Stimulated activated CD8-positive, alpha-beta memory T cell treated with anti-CD3 and anti-CD28 coated beads, Interleukin-15, amount 100 ng/mL, for 4 hours (primary cell): Measurements from ENCODE around the gene SMTN.

Experiments used
- DNase-seq, 2 donors: peaks; one replicate each; pipeline ENCODE4 v3.0.0-alpha.2; 2020; ENCODE audit warnings: low read depth in 2 of 2

SMTN gene

DNA sequence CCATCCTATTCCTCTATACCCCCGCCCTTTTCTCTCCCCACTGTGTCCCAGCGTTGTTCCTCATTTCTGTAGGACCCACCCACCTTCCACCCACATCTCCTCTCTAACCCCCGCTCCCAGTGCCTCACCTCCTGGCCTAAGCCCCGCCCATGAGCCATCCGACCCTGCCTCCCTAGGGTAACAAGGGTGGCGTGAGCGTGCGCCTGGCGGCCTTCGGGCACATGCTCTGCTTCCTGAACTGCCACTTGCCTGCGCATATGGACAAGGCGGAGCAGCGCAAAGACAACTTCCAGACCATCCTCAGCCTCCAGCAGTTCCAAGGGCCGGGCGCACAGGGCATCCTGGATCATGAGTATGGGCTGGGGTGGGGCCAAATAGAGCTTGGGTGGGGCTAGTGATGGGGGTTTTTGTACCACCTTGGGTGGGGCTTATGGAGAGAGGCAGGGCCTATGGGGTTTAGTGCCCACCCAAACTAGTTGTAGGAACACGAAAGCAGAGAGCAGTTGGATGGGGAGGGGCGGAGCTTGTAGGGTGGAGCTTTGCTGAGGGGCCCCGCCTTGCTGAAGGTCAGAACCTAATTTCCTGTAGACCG lies 46.2 kb downstream of the SMTN start:
- no peak for DNase-seq

DNA sequence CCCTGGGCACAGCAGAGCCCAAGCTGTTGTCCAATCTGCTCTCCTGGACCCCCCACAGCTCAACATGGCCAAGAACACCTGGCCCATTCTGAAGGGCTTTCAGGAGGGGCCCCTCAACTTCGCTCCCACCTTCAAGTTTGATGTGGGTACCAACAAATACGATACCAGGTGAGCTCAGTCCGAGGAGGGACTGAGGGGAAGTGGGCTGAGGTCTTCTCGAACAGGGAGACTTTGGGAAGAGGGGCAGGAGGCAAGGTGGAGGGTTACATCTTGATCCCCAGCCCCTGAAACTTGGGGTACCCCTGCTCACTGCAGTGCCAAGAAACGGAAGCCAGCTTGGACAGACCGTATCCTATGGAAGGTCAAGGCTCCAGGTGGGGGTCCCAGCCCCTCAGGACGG lies 47.0 kb downstream of the SMTN start:
- DNase-seq: no peak

DNA sequence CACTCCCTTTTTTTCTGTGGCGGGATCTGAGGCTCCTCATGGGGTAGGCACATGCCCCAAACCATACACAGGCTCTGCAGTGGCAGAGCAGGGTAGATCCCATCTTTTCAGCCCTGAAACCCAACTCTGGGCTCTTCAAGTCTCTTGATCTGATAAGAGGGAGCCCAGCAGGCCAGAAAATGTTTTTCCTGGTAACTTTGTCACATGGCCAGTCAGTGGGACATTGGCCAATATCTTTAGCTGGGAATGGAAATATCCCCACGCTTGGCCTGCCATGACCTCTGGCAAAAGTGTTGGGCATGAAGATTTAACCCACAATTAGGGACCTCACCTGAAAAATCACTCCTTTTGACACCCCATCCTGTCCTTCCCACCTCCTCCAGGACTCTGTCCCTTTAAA lies 49.8 kb downstream of the SMTN start:
- no peak for DNase-seq

DNA sequence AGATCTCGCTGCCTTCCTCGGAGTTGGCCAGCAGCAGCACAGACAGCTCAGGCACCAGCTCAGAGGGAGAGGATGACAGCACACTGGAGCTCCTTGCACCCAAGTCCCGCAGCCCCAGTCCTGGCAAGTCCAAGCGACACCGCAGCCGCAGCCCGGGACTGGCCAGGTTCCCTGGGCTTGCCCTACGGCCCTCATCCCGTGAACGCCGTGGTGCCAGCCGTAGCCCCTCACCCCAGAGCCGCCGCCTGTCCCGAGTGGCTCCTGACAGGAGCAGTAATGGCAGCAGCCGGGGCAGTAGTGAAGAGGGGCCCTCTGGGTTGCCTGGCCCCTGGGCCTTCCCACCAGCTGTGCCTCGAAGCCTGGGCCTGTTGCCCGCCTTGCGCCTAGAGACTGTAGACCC lies 52.8 kb downstream of the SMTN start:
- DNase-seq: no peak

DNA sequence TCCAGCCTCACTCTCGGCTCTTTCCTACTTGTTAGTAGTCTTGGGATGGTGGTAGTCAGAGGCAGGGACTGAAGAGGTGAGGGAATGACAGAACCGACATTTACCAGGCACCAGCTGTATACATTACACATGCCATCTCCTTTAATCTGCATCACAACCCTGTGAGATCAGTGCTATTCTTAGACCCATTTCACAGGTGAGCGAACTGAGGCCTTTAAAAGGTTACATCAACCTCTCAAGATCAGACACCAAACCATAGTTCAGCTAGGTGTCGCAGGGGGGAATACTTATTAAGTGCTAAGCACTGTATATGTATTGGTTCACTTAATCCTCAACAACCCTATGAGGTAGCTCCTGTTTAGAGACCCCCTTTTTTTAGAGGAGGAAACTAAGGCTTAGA lies 53.6 kb downstream of the SMTN start:
- DNase-seq: no peak

DNA sequence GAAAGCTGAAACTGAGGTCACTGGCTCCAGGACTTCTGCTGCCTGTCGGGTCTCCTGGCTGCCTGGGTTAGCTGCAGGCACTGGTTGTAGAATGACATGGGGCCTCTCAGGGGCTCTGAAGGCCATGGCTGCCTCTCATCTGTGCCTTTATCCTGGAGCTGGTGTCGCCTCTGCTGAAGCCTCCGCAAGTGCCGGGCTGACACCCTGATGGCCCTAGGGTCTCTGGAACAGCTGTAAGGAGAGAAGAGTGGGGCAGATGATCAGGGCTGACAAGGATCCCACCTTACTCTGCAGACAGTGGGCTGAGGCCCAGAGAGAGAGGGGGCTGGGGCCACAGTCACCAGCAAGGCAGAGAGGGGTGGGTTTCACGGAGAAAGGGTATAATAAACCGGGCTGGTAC lies 54.6 kb downstream of the SMTN start:
- DNase-seq: no peak

DNA sequence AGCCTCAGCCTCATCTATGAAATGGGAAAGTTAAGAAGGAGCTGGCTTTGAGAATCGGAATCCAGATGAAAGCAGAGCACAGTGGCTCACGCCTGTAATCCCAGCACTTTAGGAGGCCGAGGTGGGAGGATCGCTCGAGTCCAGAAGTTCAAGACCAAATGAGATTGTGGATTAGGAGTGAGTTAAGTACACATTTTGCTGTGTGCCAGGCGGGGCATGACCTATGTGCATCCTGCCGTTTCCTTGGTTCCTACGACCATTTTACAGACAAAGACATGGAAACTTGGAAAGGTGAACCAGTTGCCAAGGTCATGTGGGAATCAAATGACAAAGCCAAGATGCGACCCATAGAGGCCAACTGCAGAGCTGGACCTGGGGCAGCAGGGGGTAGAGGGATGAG lies 55.0 kb downstream of the SMTN start:
- DNase-seq: no peak

DNA sequence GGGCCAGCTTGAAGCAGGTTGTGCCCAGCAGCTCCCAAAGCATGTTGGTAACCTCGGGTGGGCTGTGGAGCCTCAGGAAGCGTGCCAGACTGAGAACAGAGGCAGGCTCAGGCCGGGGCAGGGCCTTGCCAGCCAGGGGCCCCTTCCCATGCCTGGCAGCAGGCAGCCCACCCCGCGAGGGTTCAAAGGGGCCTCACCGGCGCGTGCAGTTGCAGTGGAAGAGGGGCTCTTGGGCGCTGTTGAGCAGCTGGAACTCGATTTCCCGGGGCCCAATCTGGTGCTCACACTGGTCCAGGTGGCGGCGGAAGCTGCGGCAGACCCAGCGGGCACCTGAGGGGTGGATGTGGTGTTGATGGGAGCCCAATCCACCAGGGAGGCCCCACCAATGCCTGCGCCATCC lies 55.6 kb downstream of the SMTN start:
- no peak for DNase-seq

DNA sequence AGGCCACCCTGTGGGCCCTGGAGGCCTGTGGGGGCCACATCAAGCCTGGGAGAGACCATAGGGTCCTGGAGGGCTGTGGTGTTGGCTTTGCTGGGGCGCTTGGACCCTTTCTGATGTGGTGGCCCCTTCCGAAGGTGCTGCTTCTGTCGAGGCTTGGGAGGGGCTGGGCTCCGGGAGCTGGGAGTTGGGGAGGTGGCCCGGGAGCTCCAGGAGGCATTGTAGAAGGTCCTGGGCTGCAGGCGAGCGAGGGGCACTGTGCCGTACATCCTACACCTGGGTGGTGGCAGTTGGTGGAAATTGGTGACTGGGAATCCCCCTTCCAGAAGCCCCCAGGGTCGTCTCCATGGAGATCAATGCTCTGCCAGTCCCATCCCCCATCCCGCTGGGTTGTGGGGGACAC lies 56.6 kb downstream of the SMTN start:
- DNase-seq: no peak

DNA sequence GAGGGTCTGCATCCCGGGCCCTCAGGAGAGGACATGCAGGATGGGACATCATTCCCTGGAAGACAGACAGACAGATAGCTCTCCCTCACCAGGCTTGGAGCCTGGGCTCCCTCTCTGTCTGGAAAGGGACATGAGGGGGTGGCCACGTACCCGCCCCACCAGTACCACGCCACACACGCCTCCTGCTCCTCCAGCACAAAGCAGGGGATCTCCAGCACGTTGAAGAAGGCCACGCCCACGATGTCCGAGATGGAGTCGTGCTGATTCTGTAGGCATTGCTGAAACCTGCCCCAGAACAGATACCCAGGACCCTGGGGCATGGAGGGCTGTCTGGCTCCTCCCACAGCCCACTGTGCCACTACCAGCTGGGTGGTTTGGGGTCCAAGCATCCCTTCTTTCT lies 57.0 kb downstream of the SMTN start:
- no peak for DNase-seq

DNA sequence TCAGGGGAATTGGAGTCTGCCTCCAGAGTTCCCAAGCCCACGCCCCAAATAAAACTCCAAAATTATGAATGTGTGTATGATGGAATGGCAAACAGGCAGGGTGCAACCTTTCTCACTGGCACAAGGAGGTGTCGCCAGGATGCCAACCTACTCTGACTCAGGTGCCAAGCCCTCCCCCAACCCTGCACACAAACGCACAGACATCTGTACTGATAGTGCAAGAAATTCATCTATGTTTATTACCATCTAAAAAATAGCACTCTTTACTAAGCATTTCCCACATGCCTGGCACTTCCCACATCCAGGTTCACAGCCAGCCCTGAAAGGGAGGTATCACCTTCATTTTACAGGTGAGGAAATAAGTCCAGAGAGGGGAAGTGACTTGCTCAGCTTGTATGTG lies 57.9 kb downstream of the SMTN start:
- DNase-seq: no peak

DNA sequence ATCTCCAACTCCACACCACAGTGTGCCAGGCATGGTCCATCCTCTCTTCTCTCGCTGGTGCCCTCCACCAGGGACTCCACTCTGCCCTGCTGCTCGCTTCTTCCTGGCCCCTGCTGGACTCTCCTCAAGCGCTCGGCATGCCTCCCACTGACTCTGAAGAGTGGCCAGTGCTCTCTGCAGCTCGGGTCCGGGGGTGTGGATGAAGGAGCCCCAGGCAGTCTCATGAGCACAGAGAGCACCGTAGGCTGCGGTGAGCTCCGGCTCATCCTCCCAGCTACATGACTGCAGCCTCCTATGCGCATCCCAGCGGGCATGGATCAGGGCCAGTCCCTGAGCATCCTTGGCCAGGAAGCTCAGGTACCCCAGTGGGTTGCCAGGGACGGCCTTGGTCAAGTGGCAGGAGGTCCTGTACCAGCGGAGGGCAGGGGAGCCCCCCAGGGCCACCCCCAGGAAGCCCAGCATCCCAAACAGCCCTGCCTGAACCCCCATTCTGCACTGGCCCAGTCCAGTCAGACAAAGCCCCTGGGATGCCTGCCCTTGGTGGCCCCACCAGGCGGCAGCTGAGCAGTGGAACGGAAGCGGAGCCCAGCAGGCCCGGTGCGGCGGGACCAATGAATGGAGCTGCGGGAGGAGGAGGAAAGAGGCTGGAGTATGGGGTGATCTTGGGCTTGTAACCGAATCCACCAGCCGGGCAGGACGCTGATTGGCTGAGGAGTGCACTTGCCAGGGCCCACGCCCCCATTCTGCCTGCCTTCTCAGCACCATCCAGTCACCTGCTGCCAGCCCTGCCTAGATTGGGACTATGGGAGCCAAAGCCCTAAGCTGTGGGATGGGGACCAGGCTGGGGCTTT lies 59.0 kb downstream of the SMTN start, which contains the start of gene PLA2G3:
Gene PLA2G3 (minus strand): TSS at position 643 of the 851 bp plus-strand sequence. CDS start 154 bp downstream, at position 489.
- DNase-seq: no peak

DNA sequence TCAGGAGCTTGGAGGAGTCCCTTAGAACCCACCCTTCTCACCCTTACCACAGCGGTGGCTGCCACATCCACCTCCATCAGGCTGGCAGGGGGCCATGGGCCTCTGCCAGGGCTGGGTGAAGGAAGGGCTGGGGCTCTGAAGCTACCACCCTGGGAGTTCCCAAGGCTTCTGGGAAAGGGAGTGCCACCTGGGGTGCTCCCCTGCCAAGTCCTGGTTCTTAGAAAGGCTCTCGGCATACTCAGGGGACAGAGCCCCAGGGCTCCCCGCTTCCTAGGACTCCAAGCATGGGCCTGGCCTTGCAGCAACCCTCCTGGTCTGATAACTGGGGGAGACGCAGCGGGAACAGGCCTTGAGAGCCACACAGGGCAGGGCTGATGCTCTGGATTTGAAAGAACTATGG lies 59.6 kb downstream of the SMTN start:
- no peak for DNase-seq

DNA sequence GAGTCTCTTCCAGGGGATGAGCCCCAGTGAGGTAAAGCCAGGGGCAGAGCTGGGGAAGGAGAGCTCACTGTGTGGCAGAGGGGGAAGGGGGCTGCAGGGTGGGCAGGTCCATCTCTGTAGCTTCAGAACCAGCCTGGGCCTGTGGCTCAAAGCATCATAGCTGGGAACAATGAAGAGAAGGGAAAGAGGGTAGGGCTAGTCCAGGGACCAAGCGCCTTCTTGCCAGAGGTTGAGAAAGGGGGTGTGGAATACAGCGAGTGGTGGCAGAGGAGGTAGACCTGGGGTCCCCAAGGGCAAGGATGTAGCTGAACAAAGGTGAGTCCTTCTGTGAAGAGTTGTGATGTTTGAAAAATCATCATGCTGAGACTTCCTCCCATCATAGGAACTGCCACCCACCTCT lies 60.4 kb downstream of the SMTN start:
- no peak for DNase-seq

DNA sequence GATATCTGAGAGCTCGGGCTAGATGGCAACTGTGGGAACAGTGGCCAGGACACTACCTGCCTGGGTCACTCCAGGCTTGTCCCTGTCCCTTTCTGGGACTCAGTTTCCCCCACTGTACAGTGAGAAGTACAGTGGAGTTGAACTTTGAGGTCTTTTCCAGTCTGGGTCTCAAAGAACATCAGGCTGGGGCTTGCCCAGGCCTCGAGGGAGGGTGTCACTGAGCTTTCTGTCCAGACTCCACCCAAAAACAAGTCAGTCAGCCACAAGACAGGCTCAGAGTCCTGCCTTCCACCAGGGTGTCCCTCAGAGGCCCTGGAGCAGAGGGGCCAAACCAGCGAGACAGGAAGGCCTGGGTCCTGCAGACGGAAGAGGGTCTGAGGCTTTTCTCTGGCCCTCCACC lies 61.2 kb downstream of the SMTN start:
- DNase-seq: no peak

DNA sequence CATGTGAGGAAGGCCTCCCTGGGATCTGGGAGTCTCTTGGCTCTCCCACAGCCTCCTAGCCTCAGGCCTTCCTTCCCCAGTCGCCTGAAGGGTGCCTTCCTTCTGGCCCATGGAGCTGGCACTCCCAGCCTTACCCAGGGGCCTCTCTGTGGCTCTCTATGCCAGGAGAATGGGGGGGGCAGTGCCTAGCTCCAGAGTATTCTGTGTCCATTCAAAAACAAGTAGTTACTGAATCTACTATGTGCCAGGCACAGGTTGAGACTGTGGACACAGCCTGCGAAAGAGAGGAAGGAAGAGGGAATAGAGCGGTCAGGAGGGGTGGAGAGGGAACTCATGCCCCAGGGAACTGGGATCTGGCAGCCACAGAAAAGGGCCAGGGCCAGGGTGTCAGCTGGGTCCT lies 61.9 kb downstream of the SMTN start:
- no peak for DNase-seq

DNA sequence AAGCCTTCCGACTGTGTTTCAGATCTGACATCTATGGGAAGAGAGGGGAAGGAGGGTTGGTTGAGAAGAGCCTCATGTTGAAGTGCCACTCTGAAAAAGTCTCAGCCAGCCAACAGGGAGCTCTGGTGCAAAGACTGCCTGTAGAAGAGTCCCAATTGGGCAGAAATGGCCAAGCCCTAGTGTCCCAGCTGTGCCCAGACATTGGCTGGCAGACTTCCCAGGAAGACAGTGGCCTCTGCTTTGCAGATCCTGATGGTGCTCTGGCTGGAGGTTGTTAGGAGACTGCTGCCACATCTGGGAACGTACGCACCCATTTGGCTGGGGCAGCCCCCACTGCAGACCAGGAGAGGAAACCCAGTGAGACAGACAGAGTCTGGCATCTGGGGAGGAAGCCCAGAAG lies 62.4 kb downstream of the SMTN start:
- DNase-seq: no peak

DNA sequence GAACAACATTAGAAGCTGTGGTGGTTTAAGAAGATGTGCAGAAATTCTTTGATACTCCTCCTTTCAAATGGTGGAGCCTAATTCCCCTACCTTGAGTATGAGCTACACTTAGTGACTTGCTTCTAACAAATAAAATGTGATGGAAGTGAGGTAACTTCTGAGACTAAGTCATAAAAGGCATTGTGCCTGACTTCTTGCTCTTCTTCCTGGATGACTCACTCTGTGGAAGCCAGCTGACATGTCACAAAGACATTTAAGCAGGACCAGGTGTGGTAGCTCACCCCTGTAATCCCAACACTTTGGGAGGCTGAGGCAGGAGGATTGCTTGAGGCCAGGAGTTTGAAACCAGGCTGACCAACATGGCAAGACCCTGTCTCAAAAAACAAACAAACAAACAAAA lies 63.1 kb downstream of the SMTN start:
- no peak for DNase-seq

DNA sequence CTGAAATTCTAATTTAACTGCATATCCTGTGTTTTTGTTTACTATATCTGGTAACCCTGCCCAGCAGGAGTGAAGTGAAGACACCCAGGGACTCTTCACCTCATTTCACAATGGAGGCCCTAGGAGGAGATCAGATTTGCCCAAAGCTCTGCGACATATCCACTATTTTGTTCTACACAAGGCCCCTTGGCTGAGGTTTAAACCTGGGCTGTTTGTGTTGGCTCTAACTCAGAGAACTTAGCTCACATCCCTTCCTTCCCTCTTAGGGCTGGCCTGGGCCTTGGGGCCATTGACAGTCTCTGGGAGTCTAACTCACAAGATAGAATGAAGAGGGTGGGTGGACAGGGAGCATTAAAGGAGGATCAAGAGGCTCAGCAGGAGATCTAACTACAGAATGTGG lies 67.4 kb downstream of the SMTN start:
- no peak for DNase-seq

DNA sequence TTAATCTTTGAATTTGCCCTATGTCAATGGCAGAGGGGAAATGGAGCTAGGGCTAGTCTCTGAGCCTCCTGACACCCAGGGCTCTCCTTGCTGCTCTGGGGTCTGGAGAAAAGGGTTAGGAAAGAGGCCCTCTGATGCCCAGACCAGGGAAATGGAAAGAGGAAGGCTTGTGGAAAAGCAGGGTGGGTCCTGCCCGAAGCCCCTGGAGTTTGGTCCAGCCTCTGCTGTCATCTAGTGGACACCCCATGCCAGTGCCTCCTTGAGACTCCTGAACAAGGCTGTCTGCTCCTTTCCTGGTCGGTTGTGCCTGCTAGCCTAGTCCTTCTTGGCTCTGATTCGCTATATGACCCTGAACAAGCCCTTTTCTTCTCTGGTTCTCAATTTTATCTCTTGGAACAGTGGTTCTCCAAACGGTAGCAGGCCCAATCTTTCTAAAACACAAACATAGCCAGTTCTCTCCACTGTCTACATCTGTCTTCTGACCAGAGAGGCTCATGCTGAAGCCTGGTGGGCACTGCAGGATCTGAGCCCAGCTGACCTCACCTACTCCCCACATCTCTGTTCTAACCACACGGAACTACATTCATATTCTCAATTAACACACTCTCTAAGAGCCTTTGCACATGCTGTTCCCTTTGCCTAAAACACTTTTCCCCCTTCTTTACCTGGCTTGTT lies 68.0 kb downstream of the SMTN start:
- no peak for DNase-seq

DNA sequence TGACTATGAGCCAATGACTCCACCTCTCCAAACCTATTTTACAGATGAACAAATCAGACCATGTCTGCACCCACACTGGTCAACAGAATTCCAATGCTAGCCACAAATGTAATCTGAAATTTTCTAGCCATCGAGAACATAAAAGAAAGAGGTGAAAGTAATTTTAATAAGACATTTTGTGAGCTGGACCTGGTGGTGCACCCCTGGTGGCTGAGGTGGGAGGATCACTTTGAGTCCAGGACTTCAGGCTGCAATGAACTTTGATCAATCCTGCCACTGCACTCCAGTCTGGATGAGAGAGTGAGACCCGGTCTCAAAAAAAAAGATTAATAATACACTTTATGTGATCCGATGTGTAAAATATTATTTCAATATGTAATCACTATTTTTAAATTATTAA lies 69.5 kb downstream of the SMTN start:
- no peak for DNase-seq

DNA sequence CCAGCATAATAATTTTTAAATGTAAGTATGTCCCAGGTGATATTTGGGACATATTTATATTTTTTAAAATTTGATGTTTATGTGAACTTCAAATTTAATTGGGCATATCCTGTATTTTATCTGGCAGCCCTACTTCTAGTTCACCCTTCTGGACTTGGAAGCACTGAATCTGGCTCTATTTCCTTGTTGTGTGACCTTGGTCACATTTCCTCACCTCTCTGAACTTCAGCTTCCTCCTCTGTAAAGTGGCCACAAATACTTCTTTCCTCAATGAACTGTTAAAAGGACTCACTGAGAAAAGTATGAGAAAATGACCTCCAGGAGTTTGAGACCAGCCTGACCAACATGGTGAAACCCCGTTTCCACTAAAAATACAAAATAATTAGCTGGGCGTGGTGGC lies 70.8 kb downstream of the SMTN start:
- no peak for DNase-seq

DNA sequence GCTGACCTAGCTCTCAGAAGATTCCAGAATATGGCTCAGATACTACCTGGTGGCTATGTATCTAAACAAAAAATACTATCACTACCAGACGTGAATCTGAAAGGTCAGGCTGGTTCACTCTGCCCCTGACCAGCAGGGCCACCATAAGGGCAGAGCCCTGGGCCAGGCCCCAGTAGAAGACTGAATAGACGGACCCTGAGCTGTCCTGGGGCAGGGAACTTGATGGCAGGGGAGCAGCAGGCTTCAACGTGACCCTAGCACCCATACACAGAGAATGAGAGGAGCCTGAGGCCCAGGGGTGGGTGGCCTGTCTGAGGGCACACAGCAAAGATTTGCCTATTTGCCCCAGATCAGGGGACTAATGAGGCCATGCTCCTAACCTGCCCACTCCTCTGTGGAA lies 72.2 kb downstream of the SMTN start:
- DNase-seq: no peak
